Esophagus muscularis mucosa (tissue), 3 donors: ENCODE measurements around the gene GNA12.

Experiments used
- CTCF ChIP-seq, 3 experiments: fragments of 200-600 bp in 2 of 3; fragments of 450-650 bp in 1 of 3; sonication (generic) in 2 of 3; IDR thresholded peaks; one replicate each; pipeline ENCODE4 v1.5.1; 2017 to 2019; ENCODE audit warnings: antibody characterized with exemption in 3 of 3, mild to moderate bottlenecking in 2 of 3, moderate library complexity in 1 of 3
- POLR2A ChIP-seq: fragments of 450-650 bp; IDR thresholded peaks from one replicate; pipeline ENCODE4 v1.6.1; 2017; ENCODE audit warnings: antibody characterized with exemption, moderate library complexity, mild to moderate bottlenecking, low read depth
- POLR2AphosphoS5 ChIP-seq, 2 donors: sonication (generic); formaldehyde crosslinking; IDR thresholded peaks; one replicate each; pipeline ENCODE4 v1.6.1; 2017; ENCODE audit warnings: antibody characterized with exemption in 2 of 2

- TF ChIP-seq POLR2A = no peak
- no peak for TF ChIP-seq CTCF (IDR thresholded peaks at IDR 0.05)
- TF ChIP-seq POLR2AphosphoS5 (IDR thresholded peaks at IDR 0.05) = no peak
These were observed 126.5 kb downstream of the GNA12 start for GRCh38 chr7:2717293-2718261.
